NCI-H2196 (cell line): ENCODE measurements around the gene STARD10.

Experiments used
- DNase-seq: peaks from one replicate; lab custom pipeline; 2025; ENCODE audit not compliant: unreplicated experiment; lab: John Stamatoyannopoulos, UW

Gene STARD10

DNA sequence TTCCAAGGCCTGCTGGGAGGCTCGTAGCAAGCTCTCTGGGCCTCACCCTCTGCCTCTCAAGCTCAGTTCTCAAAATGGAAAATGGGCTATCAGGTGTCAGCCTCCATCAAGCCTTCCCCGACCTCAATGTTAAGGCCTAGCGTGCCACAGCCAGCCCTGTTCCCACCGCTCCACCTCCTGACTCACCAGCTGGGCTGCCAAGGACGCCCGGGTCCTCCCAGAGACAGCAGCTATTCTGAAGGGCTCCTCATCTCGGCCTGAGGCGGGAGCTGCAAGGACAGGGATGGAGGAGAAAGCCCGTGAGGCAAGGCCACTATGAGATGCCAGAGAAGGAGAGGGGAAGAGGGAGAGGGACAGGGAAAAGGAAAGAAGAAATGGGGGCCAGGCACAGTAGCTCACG, 61.5 kb downstream of the STARD10 start:
- peak; percentile 8 for DNase-seq

DNA sequence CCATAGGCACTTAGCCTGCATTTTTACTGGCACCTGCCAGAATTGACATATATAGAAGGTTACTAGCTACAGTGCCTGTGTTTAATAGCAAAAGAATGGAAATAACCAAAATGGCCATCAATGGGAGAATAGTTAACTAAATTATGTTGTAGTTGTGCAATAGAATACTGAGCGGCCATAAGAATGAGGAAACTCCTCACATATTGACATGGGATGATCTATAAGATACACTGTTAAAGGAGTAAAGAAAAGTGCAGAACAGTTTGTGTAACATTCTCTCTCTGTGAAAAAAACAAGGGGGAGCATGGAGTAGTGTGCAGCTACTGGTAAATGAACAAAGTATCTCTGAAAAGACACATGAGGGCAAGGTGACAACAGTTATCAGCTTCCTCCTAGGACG, 63.1 kb downstream of the STARD10 start:
- DNase-seq = no peak

DNA sequence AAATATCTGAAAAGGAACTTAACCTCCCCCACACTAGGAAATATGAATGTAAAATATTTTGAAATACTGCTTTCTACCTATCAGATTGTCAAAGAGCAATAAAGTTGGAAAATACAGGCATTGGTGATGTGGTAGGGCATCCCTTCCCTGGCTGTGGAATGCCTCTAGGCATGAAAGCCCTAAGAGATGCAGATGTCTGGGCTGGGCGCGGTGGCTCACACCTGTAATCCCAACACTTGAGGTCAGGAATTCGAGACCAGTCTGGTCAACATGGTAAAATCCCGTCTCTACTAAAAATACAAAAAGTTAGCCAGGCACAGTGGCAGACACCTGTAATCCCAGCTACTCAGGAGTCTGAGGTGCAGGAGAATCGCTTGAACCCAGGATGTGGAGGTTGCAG, 63.6 kb downstream of the STARD10 start:
- no peak for DNase-seq

DNA sequence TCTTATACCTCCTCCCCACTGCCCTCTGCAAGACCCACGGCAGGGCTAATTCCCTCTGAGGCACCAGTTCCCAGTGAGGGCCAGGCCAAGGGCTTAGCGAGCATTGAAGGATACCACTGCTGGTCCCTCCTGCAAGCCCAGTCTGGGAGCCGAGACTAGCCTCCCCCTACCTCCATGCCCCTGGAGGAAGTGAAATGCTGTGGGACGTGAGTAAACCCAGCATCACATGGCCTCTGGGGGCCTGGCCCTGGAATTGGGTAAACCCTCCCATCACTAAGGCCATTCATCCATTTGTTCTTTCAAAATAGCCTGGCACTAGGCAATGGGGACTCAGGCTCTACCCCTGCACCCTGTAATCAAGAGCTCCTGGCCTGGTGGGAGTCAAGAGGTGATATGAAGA, 66.3 kb downstream of the STARD10 start:
- DNase-seq = no peak

DNA sequence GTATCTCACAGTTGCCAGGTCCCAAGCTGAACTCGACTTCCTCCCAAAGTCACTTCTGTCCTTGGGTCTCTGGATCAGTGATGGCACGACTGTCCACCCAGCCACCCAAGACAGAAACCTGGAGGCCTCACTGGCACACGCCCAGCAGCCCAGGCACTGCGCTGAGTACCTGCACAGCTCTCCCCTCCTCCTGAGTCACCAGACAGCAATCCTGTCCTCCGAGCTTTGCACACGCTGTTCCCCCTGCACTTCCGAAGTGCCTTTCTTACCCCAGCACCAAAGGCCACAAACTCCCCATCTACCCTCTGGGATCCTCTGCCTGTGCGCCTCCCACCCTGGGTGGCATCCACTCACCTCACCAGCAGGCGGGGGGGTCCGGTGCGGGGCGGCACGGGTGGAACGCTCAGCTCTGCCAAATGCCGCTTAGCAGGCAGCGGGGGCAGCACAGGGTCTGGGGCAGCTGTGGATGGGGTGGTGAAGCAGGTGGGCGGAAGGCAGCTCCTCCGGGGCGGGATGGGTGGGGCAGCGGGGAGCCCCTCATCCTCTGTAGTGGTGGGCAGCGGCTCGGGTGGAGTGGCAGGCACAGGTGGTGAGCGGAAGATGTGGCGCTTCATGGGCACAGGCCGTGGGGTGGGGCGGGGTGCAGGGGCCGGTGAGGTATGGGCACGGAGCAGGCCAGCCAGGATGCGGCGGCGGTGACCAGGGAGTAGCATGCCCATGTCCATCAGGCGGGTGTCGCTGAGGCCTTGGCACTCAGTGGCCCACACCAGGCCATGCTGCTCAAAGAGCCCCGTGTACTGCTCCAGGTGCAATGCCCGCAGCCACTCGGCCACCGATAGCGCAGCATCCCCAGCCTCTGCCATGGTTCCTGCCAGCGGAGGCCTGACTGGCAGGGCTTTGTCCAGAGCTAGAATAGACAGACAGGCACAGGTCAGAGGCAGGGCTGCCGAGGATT, 67.3 kb downstream of the STARD10 start:
- no peak for DNase-seq

DNA sequence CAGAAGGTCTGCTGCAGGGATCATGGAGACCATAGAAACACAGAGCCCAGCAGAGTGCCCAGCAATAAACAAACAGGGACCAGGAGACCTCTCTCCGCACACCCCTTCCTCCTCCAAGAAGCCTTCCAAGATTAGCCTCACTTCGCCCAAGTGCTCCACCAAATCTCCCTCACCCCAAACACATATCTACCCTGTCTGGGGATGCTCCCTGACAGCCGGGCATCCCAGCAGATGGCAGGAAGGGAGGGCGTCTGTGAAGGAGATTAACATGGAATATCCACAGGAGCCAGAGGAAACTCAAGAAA, 68.2 kb downstream of the STARD10 start:
- DNase-seq = no peak

DNA sequence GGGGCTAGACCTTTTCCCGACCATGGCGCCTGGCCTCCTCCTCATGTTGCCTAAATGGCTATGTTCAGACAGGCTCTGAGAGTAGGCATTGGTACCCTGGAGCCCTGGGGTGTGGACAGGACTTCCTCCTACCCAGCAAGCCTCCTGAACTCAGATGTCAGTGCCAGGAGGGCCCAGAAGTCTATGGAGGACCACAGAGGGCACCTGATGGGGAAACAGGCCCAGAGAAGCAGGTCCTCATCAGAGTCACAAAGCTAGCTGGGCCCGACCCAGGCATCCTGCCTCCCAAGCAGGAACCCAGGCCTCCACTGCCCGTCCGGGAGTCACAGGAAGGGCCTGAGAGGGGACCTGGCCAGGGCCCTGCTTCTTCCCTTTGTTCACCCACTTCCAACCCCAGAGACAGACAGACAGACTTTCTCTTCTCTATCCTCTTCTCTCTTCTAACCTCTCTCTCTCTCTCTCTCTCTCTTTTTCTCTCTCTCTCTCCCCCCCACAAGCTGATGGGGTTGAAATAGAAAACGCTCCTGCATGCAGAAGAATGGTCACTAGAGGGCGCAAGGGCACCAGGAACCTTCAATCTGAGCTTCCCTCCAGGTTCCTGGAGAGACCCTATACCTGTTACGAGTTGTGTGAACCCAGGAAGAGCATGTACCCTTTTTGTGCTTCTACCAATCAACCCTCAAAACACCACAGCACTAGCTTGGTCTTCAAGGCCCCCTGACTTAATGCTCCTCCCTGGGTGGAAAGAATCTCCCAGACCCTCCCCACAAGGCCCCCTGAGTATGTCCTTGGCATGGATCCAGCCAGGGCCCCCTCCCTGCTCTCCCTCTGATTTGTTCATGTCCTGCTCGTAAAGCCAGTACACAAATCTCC, 68.8 kb downstream of the STARD10 start:
- peak; percentile 88 for DNase-seq

DNA sequence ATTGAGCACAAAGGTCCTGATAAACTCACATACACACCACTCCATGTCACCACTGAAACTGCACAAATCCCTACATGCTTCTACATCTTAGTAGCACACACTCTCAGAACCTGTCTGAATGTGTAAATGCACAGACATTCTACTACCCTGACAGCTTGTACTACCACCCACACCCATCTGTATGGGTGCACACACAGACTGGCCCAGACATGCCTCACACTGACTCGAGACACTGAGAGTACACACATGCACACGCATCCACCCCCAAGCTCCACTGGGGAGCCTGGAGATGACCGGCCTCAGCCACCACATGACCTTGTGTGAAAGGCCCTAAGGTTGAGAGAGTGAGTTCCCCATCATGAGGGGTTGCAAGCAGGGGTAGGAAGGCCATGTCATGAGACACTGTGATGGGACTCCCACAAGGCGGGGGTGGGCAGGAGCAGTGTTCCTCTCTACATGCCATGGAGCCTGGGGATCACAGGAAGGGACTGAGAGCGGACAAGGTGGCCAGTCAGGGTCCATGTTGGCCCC, 69.8 kb downstream of the STARD10 start:
- no peak for DNase-seq

DNA sequence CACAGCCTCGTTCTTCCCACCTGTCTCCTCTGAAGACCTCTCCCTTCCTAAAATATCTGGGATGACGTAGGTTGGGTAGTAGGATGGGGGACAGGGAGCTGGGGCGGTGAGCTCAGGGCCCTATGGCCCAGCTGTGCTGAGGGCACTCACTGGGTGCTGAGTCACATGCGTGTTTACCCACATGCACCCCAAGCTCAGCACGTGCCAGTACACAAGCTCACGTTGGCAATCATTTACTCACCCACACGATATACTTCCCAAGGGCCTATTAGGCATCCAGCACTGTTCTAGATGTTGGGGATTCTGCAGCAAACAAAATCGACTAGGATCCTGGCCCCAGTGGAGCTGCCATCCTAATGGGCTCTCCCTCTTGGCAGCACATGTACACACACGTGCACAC, 70.3 kb downstream of the STARD10 start:
- DNase-seq = no peak

DNA sequence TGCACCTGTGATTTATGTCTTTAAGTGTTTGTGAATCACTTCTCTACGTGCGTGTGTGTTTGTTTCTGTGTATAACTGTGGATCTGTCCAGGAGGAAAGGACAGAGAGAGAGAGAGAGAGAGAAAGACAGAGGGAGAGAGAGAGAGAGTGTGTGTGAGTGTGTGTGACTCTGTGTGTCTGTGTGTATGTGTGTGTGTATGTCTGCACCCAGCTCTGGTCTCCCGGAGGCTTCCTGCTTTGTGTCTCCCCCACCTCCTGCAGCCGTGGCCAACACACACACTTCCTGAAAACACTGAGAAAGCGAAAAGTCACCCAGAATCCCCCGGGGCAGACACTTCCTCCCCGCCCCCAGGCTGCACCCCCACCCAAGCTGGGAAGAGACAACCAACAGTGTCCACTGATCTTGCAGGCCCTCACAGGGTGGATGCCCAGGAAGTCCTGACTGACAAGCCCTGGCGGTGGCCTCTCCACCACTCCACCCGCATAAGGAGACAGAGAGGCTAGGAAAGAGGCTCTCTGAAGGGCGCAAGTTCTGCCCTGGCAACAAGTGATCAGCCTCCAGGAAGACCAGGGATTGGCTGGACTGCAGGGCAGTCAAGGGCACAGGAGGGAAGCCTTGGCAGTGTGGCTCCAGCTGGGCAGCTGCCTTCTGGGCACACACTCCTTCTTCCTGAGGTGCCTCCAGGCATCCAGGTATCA, 71.6 kb downstream of the STARD10 start:
- peak; percentile 87 for DNase-seq

DNA sequence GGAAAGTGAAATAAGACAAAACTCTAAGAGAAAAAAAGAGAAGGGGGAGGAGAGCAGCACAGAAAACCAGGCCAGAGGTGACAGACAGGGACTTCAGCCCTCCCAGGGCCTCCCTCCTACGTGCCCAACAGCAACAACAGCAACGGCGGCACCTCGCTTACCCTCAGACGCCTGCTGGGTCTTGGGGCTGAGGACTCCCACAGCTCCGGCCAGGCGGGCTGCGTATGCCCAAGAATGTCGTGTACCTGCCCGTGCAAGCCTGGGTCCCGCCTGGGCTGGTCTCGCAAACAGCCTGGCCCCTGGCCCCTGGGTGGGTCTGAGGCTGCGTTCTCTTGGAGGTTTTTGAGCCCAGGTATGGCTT, 72.2 kb downstream of the STARD10 start:
- DNase-seq = no peak

DNA sequence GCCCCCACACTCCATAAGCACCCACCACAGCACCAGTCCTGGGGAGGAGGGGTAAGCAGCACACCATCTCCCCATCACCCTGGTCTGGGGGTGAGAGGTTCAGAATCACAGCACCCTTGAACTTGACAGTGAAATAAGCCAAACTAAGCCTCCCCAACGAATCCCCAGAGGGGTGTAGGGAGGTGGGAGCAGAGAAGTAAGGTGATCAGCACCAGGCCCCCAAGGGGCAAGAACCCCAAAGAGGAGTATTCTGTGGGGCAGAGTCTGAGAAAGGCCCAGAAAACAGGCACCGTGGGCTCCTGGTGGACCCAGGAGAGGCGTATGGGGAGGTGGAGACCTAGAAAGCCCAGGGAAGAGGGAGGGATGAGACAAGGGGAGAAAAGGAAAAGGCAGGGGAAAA, 72.6 kb downstream of the STARD10 start:
- no peak for DNase-seq

DNA sequence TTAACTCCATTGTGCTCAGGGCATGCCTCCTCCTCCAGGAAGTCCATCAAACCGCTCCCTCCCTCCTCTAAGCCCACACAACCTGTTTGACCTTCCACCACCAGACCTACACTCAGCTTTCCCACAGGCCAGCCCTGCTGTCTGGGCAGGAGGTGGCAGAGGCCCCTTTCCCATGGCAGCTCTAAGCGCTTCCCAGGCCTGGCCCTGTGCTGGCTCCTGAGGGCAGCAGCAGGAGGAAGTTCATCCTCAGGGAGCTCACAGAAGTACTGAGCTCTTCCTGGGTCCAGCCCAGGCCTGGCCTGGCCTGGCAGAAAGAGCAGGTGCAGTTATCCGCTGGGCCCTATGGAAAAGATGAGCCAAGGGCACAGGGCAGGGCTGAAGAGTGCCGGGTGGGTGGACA, 73.1 kb downstream of the STARD10 start:
- DNase-seq = no peak

DNA sequence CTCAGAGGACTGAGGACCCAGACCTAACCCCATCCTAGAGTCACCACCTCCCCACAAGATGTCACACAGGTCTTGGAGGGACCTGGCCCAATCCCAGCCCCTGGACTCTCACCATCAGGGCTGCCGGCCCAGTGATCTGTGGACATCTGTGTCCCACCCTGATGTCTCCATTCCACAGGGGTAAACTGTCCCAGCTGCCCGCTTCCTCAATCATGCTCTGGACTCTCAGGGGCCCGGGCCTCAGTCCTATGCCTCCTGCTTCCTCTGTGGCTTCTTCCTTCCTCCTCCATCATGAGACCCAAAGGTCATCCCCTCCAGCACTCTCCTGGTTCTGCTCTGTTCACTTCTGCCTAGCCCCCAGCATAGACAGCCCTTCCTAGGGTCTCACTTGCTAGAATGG, 73.8 kb downstream of the STARD10 start:
- DNase-seq = no peak

DNA sequence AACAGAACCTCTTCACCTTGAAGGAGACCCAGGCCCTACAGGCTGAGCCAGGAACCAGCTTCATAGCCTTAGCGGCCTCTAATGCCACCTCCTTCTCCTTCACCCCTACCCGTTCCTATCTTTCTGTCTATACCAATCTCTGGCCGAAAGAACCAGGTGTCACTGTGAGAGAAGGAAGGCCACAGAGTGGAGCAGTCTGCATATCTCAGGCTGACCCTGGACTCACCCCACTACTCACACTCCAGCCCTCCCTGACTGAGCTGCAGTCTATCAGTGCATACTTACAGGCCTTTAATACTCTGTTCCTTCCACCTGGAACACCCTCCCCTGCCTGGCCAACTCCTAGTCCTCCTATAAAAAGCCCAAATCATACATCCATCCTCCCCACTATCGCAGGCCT, 74.3 kb downstream of the STARD10 start:
- DNase-seq = no peak

DNA sequence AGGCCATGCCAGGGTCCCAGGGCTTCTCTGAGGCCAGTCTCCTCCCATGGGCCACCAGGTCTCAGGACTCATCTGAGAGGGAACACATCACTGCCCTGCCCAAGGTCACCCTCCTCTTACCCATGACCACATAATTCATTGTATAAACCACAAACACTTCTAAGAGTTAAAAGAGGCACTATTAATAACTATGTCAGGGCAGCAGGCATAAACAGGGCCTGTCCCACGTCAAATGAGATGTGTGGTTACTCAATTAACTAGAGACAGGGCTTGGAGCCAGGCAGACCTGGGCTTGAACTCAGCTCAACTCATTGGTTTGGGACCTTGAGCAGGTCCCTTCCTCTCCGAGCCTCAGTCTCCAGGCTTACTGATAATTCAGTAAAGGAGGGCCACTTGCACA, 74.7 kb downstream of the STARD10 start:
- DNase-seq = no peak

DNA sequence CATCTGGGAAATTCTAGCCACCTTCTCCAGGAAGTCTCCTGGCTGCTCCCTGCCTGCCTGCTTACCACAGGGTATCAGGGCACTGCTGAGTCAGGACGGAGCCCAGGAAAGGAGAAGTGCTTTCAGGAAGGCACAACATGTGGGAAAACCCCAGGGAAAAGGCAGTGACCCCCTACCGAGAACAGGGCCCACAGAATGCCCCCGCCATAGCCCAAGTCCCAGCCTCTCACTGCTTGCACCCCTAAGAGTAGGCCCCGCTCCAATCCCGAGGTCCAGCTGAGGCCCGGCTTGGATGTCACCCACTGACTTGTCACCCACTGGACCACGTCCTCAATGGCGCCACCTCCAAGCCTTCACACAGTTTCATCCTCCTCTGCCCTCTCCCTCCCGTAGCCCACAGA, 75.7 kb downstream of the STARD10 start:
- no peak for DNase-seq

DNA sequence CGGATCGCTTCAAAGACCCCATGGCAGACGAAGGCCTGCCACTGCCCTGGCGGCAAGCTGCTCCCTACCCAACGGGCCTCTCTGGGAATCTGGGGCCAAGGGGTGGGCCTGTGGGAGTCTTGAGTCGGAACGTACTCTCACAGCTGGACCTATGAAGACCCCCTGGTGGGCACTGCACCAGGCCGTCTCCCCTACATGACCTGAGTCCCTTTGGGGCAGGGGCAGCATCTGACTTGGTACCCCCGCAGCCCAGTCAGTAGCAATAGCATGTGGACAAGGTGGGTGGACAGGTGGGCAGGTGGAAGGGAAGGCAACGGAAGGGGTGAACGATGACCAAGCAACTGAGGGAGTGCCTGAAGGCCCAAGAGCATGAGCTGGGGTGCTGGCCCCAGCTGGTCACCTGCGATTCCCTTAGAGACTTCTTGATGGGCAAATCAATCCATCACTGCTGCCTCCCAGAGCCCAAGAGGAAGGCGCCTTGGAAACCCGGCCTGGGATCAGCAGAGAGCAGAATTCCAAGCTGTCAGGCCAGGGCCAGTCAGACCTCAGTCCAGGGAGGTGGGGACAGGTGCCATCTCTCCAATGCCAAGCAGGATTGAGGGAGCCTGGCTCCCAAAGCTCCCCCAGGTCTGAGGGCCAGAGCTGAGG, 76.9 kb downstream of the STARD10 start:
- DNase-seq = no peak

DNA sequence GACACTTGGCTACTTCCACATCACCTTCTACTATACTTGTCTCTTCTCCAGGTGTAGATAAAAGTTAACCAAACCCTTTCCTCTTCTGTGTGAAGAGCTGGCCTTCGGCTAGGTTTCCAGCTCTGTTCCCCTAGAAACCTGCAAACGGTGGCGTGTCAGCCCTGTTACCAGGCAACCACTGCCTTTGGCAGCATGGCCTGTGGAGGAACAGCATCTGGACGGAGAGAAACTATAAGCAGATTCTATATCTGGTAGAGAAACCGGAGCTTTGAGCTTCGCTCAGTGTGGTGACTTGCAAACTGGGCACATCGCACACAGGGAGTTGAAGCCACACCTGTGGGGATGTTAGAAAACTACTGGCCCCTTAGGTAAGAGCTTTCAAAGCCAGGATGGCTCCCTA, 77.6 kb downstream of the STARD10 start:
- DNase-seq = peak; percentile 39

DNA sequence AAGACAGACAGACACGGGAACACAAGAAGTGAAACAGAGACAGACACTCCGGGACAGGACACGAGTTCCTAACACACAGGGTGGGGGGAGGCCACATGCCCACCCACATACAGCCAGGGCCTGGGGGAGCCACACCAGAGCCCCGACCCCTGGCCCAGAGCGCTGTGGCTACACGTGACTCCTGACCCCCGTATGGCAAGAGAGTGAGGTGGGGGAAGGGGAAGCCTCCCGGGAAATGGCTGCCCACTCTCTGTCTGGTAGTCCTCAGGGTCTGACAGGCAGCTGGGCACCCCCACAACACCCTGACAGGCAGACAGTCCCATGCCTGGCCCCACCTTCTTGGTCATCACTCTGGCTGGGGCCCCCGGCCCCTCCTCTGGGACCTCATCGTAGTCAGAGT, 81.0 kb downstream of the STARD10 start:
- no peak for DNase-seq

DNA sequence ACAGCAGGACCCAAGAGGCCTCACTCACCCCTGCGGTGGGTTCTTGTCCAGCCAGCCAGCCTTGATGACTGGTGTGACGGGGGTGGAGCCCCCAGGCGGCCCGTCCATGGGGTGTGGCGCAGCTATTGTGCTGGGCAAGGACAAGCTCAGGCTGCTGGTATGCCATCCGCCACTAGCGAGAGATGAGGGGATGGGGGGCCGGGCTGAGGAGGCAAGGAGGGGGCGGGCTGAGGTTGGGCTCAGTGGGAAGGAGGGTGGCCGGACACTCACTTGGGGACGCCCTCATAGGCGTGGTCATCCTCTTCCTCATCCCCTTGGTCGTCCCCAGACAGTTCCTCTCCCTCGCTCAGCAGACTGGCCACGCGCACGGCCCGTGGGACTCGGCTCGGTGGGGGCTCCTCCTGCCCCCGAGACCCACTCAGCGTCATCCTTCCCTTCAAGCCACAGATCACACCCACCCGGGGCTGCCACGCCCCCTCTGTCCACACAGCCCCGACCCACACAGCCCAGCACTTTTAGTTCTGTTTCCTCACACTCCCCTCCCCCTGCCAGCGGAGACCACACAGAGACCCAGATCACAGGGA, 81.6 kb downstream of the STARD10 start:
- DNase-seq = no peak
